ENCODE results near the gene SPATC1L. TPM values are rescaled to one million over a fixed set of nuclear protein-coding genes. Genes with fewer than 3 reads are reported as not detected.
A peak's percentile ranks its signal among the peaks of the same experiment; 100 is the strongest.

Gene SPATC1L
- total RNA-seq = 1 to 10 TPM; 6.2 to 6.9 TPM

GRCh38 chr21:46183910-46184624, at the start of gene SPATC1L:
TSS of gene SPATC1L (minus strand) at chr21:46184459. CDS start at chr21:46182816, 1,643 bp downstream.
- peak within 1 kb of the TSS; percentile 69 for H3K27ac ChIP-seq
- intact Hi-C loops (cut with DNase I) = loop anchor here (5.0 kb wide), 1 partner anchor 48 kb away; no protein-coding TSS in a partner anchor
- no peaks in the 10 kb centered on the region for H3K9me3 ChIP-seq
- DNase-seq = peak; percentile 60
- H3K4me1 ChIP-seq = no peaks in the 10 kb centered on the region
- no peaks in the 10 kb centered on the region for H3K27me3 ChIP-seq
- peak within 1 kb of the TSS; percentile 58 for H3K4me3 ChIP-seq
- H3K36me3 ChIP-seq = no peaks in the 10 kb centered on the region
- peak within 1 kb of the TSS; percentile 56 to 63 for H3K9ac ChIP-seq (ENCODE audit: low read depth in 2 of 2, low read length in 2 of 2)
- TF ChIP-seq, protein P1, sequence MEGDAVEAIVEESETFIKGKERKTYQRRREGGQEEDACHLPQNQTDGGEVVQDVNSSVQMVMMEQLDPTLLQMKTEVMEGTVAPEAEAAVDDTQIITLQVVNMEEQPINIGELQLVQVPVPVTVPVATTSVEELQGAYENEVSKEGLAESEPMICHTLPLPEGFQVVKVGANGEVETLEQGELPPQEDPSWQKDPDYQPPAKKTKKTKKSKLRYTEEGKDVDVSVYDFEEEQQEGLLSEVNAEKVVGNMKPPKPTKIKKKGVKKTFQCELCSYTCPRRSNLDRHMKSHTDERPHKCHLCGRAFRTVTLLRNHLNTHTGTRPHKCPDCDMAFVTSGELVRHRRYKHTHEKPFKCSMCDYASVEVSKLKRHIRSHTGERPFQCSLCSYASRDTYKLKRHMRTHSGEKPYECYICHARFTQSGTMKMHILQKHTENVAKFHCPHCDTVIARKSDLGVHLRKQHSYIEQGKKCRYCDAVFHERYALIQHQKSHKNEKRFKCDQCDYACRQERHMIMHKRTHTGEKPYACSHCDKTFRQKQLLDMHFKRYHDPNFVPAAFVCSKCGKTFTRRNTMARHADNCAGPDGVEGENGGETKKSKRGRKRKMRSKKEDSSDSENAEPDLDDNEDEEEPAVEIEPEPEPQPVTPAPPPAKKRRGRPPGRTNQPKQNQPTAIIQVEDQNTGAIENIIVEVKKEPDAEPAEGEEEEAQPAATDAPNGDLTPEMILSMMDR (IDR thresholded peaks at IDR 0.05) = no peak

DNA sequence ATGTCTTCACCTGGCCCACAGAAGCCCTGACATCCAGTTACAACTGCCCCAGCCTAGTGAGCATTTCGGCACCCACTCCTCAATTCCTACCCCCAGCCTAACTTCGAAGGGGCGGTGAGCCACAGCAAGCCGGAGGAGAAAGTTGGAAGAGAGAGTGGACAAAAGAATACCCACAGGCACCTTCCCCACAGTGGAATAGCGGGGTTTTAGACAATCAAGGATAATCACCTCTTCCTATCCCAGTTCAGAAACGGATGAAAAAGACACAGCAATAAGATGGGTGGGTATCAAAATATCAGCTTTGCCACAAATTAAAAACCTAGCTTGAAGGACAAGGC, 45.6 kb upstream of the SPATC1L start:
- TF ChIP-seq, protein P1 (IDR thresholded peaks at IDR 0.05) = no peak
- Histone ChIP-seq H3K27me3 (no peaks in the 10 kb centered on the region), H3K4me1 (peaks cover 3% of the 10 kb centered on the region), H3K36me3 (no peaks in the 10 kb centered on the region), H3K4me3 (peak overlapping the region; percentile 76), H3K27ac (no peak overlapping the region), H3K9me3 (no peaks in the 10 kb centered on the region), H3K9ac (ENCODE audit: low read depth in 2 of 2, low read length in 2 of 2) (peak overlapping the region; percentile 32 to 55)
- intact Hi-C loops (cut with DNase I) = loop anchor here (5.0 to 10.0 kb wide), 2 partner anchors 48 to 95 kb away; partner anchors contain the start of genes C21orf58, PCNT and SPATC1L
- no peak for DNase-seq

- DNase-seq = no peak
- TF ChIP-seq, protein P1 (IDR thresholded peaks at IDR 0.05) = peak; percentile 38
- H3K36me3 ChIP-seq = no peaks in the 10 kb centered on the region
- intact Hi-C loops (cut with DNase I) = loop anchor here (10.0 kb wide), 1 partner anchor 95 kb away; the partner anchor contains the start of genes C21orf58 and PCNT
- peak overlapping the region; percentile 32 to 55 for H3K9ac ChIP-seq (ENCODE audit: low read depth in 2 of 2, low read length in 2 of 2)
- no peak overlapping the region for H3K27ac ChIP-seq
- peaks cover 3% of the 10 kb centered on the region for H3K4me1 ChIP-seq
- H3K9me3 ChIP-seq = no peaks in the 10 kb centered on the region
- H3K4me3 ChIP-seq = peak overlapping the region; percentile 76
- no peaks in the 10 kb centered on the region for H3K27me3 ChIP-seq
Measured at GRCh38 chr21:46229133-46229922, 45.1 kb upstream of the SPATC1L start.

GRCh38 chr21:46228345-46229051, 44.2 kb upstream of the SPATC1L start, which contains the start of gene LSS:
TSS of gene LSS (minus strand) at chr21:46228774. CDS start at chr21:46228745, 29 bp downstream.
- Histone ChIP-seq H3K4me3 (peak within 1 kb of the TSS; percentile 96), H3K27ac (peak within 1 kb of the TSS; percentile 73), H3K9me3 (no peaks in the 10 kb centered on the region), H3K27me3 (no peaks in the 10 kb centered on the region), H3K4me1 (peaks cover 3% of the 10 kb centered on the region), H3K9ac (ENCODE audit: low read depth in 2 of 2, low read length in 2 of 2) (peak within 1 kb of the TSS; percentile 73 to 91), H3K36me3 (no peaks in the 10 kb centered on the region)
- intact Hi-C loops (cut with DNase I) = loop anchor here (10.0 kb wide), 1 partner anchor 96 kb away; the partner anchor contains the start of genes C21orf58 and PCNT
- peak; percentile 99 for DNase-seq
- TF ChIP-seq, protein P1 (IDR thresholded peaks at IDR 0.05) = no peak
